ENCODE data around the gene CARNS1. TPM values are rescaled to one million over a fixed set of nuclear protein-coding genes. Genes with fewer than 3 reads are reported as not detected.

The CARNS1 gene
- total RNA-seq, 1 donor from 2014 or later: 2.7 TPM

- H3K27me3 ChIP-seq: no peaks in the 10 kb centered on the region
- H3K4me3 ChIP-seq: no peak overlapping the region
- H3K9me3 ChIP-seq: no peaks in the 10 kb centered on the region
- TF ChIP-seq CTCF (IDR thresholded peaks at IDR 0.05): no peak
- H3K4me1 ChIP-seq: peaks cover 22% of the 10 kb centered on the region
- peaks cover 33% of the 10 kb centered on the region for H3K36me3 ChIP-seq
- intact Hi-C loops (cut with DNase I): no loop called here
- ATAC-seq (no peak), DNase-seq (no peak)
- no peak overlapping the region for H3K27ac ChIP-seq
These were observed 22.0 kb upstream of the CARNS1 start for GRCh38 chr11:67393437-67393836.

- H3K9me3 ChIP-seq: no peaks in the 10 kb centered on the region
- H3K36me3 ChIP-seq: peaks cover 39% of the 10 kb centered on the region
- no peak for ATAC-seq
These were observed 21.5 kb upstream of the CARNS1 start for GRCh38 chr11:67393990-67394389.

GRCh38 chr11:67395555-67396258, 19.8 kb upstream of the CARNS1 start:
- intact Hi-C loops (cut with DNase I): no loop called here
- no peak overlapping the region for H3K27ac ChIP-seq

More at GRCh38 chr11:67393990-67394389, 21.5 kb upstream of the CARNS1 start:
- no peak overlapping the region for H3K4me3 ChIP-seq
- no peak for TF ChIP-seq CTCF (IDR thresholded peaks at IDR 0.05)
- H3K27me3 ChIP-seq: no peaks in the 10 kb centered on the region
- no peak for DNase-seq
- no peak overlapping the region for H3K27ac ChIP-seq
- H3K4me1 ChIP-seq: peaks cover 22% of the 10 kb centered on the region
- intact Hi-C loops (cut with DNase I): no loop called here

GRCh38 chr11:67396259-67396581, 19.3 kb upstream of the CARNS1 start:
- intact Hi-C loops (cut with DNase I): no loop called here
- Histone ChIP-seq H3K27me3 (no peaks in the 10 kb centered on the region), H3K9me3 (no peaks in the 10 kb centered on the region), H3K36me3 (peaks cover 55% of the 10 kb centered on the region), H3K4me3 (no peak overlapping the region), H3K4me1 (peaks cover 32% of the 10 kb centered on the region), H3K27ac (no peak overlapping the region)
- ATAC-seq (no peak), DNase-seq (no peak)
- no peak for TF ChIP-seq CTCF (IDR thresholded peaks at IDR 0.05)

More at GRCh38 chr11:67395555-67396258, 19.8 kb upstream of the CARNS1 start:
- H3K4me1 ChIP-seq: peaks cover 35% of the 10 kb centered on the region
- peaks cover 55% of the 10 kb centered on the region for H3K36me3 ChIP-seq
- no peak overlapping the region for H3K4me3 ChIP-seq
- ATAC-seq: no peak
- no peak for DNase-seq
- no peak for TF ChIP-seq CTCF (IDR thresholded peaks at IDR 0.05)
- H3K9me3 ChIP-seq: no peaks in the 10 kb centered on the region
- no peaks in the 10 kb centered on the region for H3K27me3 ChIP-seq

- H3K4me3 ChIP-seq: no peak overlapping the region
- no peaks in the 10 kb centered on the region for H3K9me3 ChIP-seq
- ATAC-seq: no peak
- DNase-seq: no peak
- no peak overlapping the region for H3K27ac ChIP-seq
- peaks cover 32% of the 10 kb centered on the region for H3K4me1 ChIP-seq
- no peak for TF ChIP-seq CTCF (IDR thresholded peaks at IDR 0.05)
- intact Hi-C loops (cut with DNase I): no loop called here
- peaks cover 55% of the 10 kb centered on the region for H3K36me3 ChIP-seq
- H3K27me3 ChIP-seq: no peaks in the 10 kb centered on the region
These were observed 18.7 kb upstream of the CARNS1 start for GRCh38 chr11:67396587-67397389.
